A673 (cell line): ENCODE data around the gene LIMS4.
"Not testable (repeated sequence)": the region's sequence is repeated elsewhere in the genome, so short reads cannot be mapped to it uniquely, and the experiment has no call there.

Source experiments
- CTCF ChIP-seq: fragments of 300-800, 200-600 bp; sonication (generic); conservative IDR thresholded peaks from 2 replicates; pipeline ENCODE4 v1.5.1; 2017; ENCODE audit warnings: low read depth, mild to moderate bottlenecking, antibody characterized with exemption, low read length, moderate library complexity, mixed read lengths
- EZH2 ChIP-seq: fragments of 200-600 bp; sonication (generic); IDR thresholded peaks from 2 replicates; pipeline ENCODE4 v1.6.1; 2017; ENCODE audit warnings: borderline replicate concordance, low read depth, mild to moderate bottlenecking, mixed read lengths, antibody characterized with exemption, low read length; ENCODE audit not compliant: poor library complexity, severe bottlenecking

GRCh38 chr2:110456291-110457213 is 16.1 kb downstream of the LIMS4 start:
- not testable (repeated sequence) for TF ChIP-seq CTCF, EZH2
